Activated gamma-delta T cell treated with Interleukin-2 at 50 U/mL for 16 hours (primary cell): ENCODE measurements around the gene ADAM10.
"Not testable (repeated sequence)": the region's sequence is repeated elsewhere in the genome, so short reads cannot be mapped to it uniquely, and the experiment has no call there.

Experiments
- DNase-seq: peaks from one replicate; pipeline ENCODE4 v3.0.0-alpha.2; 2020

The ADAM10 gene

DNA sequence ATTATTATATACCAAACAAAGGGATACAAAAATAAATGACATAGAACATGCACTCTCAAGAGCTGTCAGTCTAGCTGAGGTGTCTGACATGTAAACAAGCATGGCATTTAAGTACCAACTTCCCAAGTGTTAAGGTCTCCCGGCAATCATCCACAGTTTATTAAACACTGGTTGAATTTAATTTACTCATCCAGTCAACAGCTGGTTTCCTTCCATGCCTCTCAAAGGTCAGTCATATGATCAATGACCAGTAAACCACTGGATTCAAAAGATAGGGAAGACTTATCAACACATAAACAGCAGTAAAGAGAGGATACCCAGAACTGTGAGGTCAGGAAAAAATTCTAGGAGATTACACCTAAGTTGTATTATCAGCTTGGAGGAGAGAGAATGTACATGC, 80.4 kb downstream of the ADAM10 start:
- no peak for DNase-seq

GRCh38 chr15:58666957-58667356, 82.5 kb downstream of the ADAM10 start:
- DNase-seq: no peak

DNA sequence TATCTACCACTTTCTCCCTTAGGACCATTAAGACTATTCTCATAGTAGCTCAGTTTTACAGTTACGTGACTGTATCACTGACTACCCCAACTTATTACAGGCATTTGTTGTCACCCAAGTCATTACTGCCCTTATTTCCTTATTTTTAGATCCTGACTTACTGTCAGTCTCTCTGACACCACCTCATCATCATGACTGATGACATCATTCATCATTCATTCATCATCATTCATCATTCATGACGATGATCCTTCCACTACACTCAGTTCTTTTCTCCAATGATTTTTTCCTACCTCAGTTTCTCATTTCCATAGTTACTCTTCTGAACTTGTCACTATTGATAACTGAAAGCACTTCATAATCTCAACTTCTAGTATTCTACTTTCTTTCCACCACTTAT, 83.8 kb downstream of the ADAM10 start:
- DNase-seq: no peak

GRCh38 chr15:58650102-58650501, 99.4 kb downstream of the ADAM10 start:
- DNase-seq: no peak

DNA sequence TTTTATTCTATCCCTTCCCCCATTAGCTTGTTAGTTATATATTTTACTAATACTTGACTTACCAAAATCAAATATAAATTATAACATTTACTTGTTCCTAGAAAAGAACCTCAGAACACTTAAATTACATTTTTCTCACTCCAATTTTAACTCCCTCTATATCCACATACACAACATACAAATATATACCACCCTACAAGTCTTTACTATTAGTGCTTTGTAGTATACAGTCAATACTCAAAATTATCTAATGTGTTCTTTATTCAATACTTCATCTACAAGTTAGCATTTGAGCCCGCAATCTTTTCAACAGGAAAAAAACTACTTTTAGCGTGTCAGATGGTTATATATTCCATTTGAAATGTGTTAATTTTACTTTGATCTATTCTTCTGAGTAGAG, 100.3 kb downstream of the ADAM10 start:
- DNase-seq: no peak

- DNase-seq: no peak
Measured at GRCh38 chr15:58643996-58644395, 105.5 kb downstream of the ADAM10 start.

- no peak for DNase-seq
Measured at GRCh38 chr15:58641660-58642059, 107.8 kb downstream of the ADAM10 start.

DNA sequence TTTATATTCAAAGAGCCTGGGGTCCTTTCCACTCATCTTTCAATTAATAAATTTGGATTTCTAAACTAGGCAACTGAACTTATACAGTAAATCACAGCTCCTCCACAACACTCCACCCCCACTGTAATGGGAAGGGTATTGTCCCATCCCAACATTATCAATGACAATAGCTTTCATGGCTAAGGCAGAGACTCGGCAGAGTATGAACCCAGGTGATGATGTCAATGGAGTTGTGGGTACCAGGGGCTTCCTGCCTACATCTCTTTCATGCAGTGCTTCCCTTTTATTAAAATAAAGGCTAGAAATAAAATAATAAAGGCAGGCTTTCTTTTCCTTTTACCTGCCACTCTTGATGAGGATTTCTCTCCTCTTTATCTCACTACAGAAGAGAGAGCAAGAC, 109.5 kb downstream of the ADAM10 start:
- no peak for DNase-seq

GRCh38 chr15:58639002-58639756, 110.3 kb downstream of the ADAM10 start:
- no peak for DNase-seq

- no peak for DNase-seq
Measured at GRCh38 chr15:58632789-58633188, 116.7 kb downstream of the ADAM10 start.

DNA sequence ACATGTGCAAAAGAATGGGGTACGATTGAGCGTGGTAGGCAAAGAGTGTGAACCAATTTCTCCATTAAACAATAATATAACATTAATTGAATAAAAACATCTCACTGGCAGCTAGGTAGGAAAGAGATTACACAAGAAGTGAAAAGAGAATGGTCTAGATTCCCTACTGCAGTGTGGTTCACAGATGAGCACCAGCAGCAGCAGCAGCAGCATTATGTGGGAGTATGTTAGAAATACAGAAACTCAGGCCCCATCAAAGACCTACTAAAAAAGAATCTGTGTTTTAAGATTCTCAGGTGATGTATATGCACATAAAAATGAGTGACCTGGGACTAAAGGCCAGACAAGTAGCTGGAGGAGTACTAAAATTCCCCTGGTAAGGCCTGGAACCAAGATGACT, 118.2 kb downstream of the ADAM10 start:
- no peak for DNase-seq

DNA sequence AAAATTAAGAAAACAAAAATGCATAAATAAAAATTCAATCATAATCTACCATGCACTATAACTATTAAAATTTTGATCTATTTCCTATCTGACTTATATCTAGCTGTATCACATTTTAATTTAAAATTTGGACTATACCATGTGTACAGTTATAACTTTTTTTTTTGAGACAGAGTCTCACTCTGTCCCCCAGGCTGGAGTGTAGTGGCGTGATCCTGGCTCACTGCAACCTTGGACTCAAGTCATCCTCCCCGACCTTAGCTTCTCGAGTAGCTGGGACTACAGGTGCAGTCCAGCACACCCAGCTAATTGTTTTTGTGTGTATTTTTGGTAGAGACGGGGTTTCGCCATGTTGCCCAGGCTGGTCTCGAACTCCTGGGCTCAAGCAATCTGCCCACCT, 119.9 kb downstream of the ADAM10 start:
- DNase-seq: no peak

DNA sequence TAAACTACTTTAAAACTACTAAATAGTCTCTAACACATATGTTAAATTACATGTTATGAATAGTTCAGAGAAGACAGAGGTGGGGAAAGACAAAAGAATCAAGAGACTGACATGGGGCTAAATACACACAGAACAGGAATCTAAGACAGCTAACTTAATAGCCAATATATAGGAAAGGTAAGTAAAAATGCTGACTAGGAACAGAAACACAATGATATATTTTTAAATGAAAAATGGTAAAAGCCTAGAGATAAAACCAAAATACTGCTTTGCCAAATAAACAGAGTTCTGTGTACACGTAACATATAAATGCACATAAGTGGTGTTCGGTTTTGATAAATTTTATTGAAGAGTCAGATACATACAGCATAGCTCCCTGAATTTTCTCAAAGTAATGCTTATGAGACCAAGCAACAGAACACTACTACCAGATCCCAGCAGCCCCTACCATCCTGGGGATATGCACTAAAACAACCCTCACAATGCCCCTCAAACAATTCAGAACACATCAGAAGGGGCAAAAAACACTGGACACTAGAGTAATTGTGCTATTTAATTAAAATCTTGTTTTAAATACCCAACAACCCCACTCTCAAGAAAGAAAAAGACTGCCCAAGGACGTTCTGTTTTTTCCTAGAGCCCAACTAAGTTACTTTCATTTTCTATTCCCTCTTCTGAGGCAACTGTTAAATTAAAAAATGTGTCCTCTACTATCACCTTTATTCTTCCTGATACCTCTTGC, 121.1 kb downstream of the ADAM10 start:
- DNase-seq: no peak

GRCh38 chr15:58627701-58628100, 121.8 kb downstream of the ADAM10 start:
- DNase-seq: no peak

DNA sequence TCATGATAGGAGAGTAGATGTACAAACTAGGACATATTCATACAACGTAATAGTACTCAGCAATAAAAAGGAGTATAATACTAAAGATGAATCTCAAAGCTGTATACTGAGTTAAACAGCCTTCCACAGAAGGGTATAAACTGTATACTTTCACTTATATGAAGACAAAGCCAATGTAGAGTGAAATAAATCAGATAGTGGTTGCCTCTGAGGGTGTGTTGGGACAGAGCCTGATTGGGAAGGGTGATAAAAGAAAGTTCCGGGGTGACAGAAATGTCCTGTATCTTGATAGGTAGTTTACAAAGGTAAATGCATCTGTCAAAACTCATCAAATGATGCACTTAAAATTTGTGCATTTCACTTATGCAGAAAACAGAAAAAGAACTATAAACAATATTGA, 122.5 kb downstream of the ADAM10 start:
- no peak for DNase-seq

DNA sequence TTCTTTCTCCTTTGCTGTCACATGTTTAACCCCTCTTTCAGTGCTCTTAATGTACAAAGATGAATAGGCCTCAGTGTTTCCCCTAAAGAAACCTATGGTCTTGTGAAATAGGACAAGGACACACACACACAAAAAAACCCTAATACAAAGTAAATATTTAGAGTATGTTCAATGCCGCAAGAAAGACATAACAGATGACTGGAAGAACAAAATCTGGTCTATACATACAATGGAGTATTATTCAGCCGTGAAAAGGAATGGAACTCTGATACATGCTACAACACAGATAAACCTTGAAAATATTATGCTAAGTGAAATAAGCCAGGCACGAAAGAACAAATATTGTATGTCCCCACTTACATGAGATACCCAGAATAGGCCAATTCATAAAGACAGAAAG, 123.1 kb downstream of the ADAM10 start:
- DNase-seq: no peak

- no peak for DNase-seq
Measured at GRCh38 chr15:58622877-58623276, 126.6 kb downstream of the ADAM10 start.

DNA sequence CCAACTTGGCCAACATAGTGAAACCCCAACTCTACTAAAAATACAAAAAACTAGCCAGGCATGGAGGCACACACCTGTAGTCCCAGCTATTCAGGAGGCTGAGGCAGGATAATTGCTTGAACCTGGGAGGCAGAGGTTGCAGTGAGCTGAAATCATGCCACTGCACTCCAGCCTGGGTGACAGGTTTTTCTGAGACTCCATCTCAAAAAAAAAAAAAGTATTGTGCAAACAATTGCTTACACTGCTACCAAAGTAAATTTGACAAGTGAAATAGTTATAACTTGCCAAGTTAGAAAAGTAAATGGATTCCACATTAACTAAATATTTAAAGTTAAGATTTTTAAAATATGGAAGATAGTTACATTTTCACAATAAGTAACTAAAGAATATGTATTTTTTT, 129.2 kb downstream of the ADAM10 start:
- DNase-seq: not testable (repeated sequence)

DNA sequence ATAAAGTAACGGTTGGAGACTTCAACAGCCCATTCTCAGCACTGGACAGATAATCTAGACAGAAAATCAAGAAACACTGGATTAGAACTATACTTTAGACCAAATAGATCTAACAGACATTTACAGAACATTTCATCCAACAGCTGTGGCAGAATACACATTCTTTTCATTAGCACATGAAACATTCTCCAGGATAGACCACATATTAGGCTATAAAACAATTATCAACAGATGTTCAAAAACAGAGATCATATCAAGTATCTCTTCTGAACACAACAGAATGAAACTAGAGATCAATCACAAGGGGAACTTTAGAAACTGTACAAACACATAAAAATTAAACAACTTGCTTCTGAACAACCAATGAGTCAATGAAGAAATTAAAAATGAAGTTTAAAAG, 133.3 kb downstream of the ADAM10 start:
- DNase-seq: no peak

GRCh38 chr15:58611731-58612676, 137.5 kb downstream of the ADAM10 start:
- no peak for DNase-seq

DNA sequence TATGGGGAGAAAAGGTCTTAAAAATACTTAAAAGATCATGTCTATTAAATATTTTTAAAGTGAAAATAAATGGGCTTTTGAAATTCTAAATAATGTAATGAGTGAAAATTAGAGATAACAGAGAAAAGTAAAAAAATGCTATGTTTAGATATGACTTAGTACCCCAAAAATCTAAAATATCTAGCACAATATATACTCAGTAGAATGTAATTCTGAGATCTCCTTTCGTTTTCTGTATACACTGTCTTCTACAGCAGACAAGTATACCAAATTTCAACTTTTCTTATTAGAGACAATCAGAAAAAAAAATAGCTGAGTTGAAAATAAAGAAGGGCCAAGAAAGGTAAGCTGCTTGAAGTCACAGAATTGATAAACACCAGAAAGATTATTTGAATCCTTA, 140.8 kb downstream of the ADAM10 start:
- no peak for DNase-seq

GRCh38 chr15:58608129-58608590, 141.3 kb downstream of the ADAM10 start:
- no peak for DNase-seq

GRCh38 chr15:58606577-58607080, 142.9 kb downstream of the ADAM10 start:
- no peak for DNase-seq
